GM21367 (cell line): ENCODE measurements around the gene CALCOCO2.

Experiments
- ATAC-seq: cut with Tn5 transposase; IDR thresholded peaks from one replicate; pipeline ENCODE4 v1.9.1; 2021; ENCODE audit not compliant: unreplicated experiment

The CALCOCO2 gene

GRCh38 chr17:48912476-48912875 lies 81.6 kb downstream of the CALCOCO2 start:
- no peak for ATAC-seq
